NOMO-1 (cell line): ENCODE data around the gene TRIM38.
A peak's percentile ranks its signal among the peaks of the same experiment; 100 is the strongest.
"Not testable (repeated sequence)": the region's sequence is repeated elsewhere in the genome, so short reads cannot be mapped to it uniquely, and the experiment has no call there.

Source experiments
- DNase-seq, 2 experiments: peaks; one replicate each; lab custom pipeline; 2025; ENCODE audit not compliant: unreplicated experiment in 2 of 2; lab: John Stamatoyannopoulos, UW

The TRIM38 gene

DNA sequence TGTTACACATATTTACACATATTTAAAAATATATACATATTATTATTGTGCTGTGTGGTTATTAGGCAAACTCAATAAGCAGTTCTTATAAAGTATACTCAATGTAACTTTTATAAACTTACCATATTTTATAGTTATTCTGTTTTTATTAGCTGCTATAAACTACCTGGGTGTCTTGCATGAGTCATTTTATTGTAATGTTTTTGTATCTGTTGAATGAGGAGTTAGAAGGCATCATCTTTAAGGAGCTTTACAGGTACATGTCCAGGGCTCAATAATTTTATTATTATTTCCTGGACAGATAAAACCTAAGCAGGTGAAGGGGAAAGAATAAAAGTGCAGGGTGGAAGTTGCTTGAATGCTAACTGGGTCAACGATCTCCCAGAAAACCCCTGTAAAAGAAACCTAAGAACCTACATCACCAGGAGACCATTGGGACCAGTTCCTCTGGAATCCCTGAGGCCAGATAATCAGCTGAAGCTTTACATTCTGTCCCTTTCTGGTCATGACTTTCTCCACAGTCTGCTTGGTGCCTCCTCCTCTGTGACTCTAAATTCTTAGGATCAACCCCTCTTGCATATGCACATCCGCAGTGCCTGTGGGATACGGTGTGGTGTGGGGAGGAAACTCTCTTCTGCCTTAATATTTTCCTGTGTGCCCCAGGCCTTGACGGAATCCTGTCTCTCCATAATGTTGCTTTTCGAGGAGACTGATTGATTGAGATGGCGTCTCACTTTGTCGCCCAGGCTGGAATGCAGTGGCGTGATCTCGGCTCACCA, 38.0 kb downstream of the TRIM38 start:
- no peak for DNase-seq

DNA sequence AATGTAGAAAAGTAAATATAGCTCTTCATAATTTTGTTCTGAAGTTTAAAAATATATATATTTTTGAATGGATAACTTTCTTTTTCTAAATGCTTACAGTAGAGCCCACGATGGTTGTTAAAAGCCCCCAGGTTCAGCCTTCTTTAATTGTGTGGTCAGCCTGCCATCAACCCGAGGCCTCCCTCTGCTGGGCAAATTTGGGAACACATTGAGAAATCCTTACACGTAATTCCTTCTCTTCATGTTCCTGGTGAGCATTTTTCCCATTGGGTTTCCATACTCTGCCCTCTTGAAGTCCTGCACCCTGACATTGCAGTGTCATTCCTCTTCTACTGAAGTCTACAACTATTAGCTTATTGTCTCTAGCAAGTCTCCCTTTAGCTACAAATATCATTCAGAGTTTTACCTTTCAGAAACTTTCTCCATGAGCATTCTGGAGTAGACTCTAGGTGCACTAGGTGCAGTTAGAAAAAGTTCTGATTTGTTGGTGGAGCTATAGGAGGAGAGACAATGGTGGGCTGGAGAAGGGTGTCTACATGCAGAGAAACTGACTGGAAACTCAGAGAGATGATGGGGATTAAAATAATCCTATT, 40.6 kb downstream of the TRIM38 start:
- peak; percentile 7 to 14 for DNase-seq

DNA sequence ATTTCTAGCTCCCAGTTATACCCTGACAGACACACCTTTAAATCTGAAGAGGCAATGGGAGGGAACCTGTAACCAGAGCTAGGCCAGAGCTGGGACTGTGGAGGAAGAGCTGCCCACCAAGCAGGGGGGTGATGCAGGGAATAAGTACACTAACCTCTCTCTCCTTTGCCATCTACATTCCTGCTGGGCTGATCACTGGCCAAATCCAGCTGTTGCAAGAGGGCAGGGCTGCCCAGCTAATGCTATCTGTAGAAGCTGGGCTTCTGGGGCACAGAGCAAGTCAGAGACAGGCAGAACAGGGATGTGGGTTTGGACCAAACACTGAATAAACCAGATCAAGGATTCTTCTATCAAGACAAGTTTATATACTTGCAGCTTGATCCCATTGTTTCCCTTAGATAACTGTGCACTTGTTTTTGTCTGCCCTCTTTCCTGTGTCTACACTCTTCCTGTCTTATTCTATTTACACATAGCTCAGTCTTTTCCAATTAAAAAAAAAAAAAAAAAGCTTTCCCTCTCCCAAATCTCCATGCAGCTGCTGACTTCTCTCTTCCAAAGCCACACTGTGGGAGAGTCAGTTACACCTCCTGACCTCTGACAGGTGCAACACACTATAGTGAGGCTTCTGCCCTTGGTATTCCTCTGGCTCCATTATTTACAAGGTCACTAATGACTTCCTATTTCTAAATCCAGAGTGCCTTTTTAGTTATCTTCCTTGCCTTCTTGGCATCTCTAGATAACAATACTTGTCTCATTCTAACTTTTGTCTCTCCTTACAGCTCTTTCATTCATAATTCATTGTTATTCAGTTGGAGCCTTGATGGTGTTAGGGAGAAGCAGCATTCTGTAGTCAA, 43.7 kb downstream of the TRIM38 start:
- no peak for DNase-seq

DNA sequence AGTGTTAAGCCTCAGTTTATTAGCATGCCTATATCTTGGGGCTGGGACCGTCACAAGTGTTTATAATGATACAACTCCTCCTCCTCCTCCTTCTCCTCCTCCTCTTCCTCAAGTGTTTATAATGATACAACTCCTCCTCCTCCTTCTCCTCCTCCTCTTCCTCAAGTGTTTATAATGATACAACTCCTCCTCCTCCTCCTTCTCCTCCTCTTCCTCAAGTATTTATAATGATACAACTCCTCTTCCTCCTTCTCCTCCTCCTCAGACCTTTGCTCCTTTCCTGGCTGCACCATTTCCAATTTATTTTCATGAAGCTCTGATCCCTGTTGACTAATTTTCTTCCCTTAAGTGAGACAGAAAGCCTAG, 44.3 kb downstream of the TRIM38 start:
- DNase-seq: not testable (repeated sequence)

DNA sequence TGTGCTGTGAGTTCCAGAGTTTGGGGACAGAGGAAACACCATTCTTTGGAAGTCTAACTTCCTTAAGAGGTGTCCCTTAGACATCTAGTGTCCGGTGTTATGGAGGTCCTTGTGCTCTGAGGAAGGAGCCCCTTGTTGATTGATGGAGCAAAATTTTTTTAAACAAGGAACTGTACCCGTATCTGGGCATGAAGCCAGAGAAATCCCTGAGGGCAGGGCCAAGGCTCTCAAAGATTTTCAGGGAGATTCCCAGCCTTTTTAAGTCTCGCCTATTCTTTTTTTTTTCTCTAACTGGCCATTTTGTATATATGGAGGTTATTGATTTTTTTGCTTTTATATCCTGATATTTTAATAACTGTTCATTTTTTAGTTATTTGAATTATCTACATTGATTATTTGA, 45.9 kb downstream of the TRIM38 start:
- no peak for DNase-seq

DNA sequence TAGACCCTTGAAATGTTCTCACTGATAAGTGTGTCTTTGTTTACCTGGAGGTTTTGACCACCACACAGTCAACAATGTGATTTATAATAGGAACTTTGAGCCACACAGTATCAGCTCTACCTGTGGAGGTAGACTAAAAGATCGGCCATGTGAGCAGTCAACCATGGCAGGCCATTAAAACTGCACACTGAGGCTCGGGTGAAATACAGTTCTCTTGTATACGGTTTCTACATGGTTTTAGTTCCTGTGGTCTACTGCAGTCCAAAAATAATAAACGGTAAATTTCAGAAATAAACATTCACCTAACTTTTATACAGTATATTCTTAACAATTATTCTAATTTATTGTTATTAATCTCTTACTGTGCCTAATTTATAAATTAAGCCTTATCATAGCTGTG, 47.2 kb downstream of the TRIM38 start:
- DNase-seq: no peak

DNA sequence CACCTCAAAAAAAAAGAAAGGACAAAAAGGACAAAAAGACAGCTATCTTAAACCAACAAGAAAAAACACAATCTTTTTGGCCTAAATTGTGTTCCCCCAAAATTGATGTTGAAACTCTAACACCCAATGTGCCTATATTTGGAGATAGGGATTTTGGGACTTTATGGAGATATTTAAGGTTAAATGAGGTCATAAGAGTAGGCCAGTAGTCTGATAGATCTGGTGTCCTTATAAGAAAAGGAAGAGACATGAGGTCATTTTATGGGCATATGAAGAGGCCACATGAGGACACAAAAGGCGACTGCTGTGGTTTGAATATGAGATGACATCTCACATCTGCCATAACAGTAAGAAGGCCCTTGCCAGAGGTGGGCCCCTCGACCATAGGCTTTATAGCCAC, 49.5 kb downstream of the TRIM38 start:
- no peak for DNase-seq

DNA sequence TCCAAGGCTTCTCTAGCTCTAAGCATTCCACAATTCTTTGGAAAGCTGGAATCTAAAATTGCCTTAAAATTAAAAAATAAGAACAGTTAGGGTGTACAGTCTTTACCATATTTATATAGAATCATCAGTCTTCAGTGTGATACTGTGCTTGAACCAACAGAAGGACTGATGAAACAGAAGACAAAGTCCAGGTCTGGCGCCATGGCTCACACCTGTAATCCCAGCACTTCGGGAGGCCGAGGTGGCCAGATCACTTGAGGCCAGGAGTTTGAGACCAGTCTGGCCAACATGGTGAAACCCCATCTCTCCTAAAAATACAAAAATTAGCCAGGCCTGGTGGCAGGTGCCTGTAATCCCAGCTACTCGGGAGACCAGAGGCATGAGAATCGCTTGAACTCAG, 51.8 kb downstream of the TRIM38 start:
- DNase-seq: not testable (repeated sequence)

DNA sequence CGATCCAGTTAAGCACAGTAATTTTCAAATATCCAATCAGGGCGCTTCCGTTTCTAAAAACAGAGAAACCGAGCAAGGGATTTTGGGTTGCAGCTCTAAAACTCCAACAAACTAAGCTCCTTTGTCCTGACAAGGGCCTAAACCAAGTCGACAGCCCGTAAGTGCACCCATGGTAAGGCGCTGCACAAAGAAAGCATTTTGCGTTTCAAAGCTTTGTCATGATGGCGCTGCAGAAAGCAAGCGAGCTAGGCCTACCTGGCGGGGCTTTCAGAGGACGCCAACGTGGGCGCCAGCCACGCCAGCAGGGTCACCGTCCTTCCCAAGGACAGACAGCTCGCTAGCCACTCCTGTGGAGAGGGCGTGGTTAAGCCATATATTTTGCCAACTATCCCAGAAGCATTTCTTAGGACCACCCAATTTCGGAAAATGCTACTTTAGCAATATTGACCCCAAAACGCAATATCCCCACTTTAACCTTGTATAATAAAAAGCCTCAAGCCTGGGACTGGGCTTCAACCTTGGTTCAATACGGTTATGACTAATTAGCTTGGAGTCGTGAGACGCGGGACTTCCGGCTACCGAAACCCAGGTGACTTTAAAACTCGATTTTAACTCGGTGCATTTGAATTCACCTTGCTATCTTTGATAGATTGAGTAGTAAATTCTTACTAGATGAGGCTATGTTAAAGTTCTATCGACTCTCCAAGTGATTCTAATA, 53.8 kb downstream of the TRIM38 start:
- DNase-seq: no peak

DNA sequence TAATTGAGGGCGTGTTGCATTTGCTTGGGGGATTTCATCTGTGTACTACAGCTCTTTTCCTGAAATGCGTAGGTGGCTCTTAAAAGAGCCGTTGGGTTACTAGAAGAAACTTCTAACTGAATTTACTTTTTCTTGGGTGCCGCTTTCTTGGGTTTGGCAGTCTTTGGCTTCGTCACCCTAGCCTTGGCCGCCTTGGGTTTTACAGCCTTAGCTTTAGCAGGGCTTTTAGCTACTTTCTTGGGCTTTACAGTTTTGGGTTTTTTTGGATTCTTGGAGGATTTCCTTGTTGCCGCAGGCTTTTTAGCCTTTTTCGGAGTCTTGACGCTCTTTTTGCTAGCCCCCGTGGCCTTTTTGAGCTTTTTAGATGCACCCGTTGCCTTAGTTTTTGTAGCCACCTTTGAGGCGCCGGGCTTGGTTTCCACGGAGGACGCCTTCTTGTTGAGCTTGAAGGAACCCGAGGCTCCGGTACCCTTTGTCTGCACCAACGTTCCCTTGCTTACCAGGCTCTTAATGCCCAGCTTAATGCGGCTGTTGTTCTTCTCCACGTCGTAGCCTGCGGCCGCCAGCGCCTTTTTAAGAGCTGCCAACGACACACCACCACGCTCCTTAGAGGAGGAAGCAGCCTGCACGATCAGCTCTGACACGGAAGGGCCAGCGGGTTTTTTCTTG, 54.5 kb downstream of the TRIM38 start:
- no peak for DNase-seq

DNA sequence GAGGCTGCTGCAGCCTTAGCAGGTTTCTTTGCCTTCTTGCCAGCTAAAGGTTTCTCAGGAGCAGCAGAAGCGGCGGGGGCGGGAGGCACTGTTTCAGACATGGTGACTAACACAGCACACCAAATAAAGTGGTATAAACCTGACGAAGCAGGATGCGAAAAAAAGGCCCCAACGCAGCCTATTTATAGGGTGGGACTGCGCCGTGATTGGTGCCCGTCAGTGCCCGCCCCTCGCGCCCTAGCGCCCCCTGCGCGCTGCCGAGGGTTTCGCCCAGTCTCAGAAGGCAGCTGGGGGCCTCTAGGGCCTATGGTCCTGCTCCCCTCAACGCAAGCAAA, 55.0 kb downstream of the TRIM38 start:
- no peak for DNase-seq

DNA sequence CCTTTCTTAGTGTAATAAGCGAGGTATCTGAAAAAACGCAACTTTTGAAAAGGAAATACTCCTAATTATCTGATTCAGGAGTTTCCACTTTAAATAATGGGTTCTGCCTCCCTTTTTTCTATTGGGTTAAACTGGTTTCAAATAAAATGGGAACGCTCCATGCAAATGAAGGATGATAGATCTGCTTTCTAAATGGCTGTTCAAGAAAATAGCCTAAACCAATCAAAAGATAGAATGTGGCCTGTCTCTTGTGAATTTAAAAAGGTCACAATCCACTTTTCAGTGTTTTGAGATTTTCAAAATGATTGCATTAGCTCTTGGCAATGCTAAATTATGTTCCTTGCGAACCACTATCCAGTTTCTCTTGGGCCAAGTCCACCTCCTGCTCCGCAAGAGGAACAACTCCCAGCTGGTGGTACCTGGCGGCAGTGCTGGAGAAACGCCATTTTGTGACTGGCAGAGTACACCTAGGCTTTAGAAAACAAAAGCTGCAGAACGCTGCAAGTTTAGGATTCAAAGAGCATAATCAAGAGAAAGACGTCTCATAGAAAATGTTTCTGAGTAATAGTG, 56.7 kb downstream of the TRIM38 start:
- DNase-seq: no peak

DNA sequence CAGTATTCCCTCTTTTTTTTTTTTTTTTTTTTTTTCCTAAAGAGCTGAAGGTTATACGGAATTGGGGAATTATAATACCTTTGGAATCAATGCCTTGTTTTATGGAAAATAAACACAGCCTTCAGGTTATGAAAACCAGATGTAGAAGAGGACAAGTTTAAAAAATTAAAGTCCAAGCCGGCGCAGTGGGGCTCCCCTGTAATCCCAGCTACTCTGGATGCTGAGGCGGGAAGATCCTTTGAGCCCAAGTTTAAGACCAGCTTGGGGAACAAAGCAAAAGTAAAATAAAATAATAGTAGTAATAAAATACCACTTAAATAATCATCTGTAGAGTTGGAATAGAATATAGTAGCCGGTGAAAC, 57.3 kb downstream of the TRIM38 start:
- no peak for DNase-seq

DNA sequence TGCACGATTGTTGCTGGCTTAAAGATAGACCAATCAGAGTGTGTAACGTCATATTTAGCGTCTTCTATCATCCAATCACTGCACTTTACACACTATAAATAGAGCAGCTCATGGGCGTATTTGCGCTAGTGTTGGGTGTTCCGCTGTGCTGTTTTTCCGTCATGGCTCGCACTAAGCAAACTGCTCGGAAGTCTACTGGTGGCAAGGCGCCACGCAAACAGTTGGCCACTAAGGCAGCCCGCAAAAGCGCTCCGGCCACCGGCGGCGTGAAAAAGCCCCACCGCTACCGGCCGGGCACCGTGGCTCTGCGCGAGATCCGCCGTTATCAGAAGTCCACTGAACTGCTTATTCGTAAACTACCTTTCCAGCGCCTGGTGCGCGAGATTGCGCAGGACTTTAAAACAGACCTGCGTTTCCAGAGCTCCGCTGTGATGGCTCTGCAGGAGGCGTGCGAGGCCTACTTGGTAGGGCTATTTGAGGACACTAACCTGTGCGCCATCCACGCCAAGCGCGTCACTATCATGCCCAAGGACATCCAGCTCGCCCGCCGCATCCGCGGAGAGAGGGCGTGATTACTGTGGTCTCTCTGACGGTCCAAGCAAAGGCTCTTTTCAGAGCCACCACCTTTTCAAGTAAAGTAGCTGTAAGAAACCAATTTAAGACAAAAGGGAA, 57.9 kb downstream of the TRIM38 start:
- DNase-seq: peak; percentile 75 to 82

DNA sequence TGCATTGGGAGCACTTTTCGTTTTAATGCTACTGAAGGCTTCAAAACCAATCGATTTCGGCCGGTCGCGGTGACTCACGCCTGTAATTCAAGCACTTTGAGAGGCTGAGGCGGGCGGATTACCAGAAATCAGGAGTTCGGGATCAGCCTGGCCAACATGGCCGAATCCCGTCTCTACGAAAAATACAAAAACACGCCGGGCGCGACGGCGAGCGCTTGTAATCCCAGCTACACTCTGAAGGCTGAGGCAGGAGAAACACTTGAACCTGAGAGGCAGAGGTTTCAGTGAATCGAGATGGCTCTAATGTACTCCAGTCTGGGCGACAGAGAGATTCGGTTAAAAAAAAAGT, 58.4 kb downstream of the TRIM38 start:
- peak in 1 of 2 experiments; percentile 67 for DNase-seq

DNA sequence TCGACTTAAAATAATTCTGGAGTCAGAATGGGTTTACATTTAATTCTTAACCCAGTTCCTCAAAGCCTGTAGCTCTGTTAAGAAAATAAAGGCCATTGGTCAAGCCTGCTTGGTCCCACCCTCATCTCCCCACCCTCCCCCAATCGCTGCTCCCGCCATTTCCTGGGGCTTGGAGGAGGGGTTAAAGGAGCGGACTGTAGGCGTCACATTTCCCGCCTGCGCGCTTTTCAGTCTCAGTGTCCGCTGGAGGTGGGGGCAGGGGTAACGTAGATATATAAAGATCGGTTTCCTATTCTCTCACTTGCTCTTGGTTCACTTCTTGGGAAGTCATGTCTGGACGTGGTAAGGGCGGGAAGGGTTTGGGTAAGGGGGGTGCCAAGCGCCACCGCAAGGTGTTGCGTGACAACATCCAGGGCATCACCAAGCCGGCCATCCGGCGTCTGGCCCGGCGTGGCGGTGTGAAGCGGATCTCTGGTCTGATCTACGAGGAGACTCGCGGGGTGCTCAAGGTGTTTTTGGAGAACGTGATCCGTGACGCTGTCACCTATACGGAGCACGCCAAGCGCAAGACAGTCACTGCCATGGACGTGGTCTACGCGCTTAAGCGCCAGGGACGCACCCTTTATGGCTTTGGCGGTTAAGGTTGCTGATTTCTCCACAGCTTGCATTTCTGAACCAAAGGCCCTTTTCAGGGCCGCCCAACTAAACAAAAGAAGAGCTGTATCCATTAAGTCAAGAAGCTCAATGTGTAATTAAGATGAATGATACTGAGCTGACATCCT, 58.9 kb downstream of the TRIM38 start:
- DNase-seq: peak; percentile 92 to 95

DNA sequence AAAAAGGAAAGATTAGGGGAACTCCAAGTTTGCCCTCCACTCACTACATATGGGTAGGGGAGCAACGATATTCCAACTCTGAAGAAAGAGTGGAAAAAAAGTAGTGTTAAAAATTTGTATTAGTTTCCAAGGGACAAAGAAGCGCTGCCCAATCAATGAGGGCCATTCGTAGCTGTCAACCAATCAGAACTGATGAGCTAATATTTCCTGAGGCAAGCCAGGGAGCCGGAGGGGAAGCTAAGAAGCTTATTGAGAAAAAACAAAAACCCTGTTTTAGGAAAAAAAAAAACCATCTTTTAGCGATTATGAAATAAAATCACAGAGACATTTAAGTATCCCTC, 59.5 kb downstream of the TRIM38 start:
- DNase-seq: peak; percentile 77 to 84

DNA sequence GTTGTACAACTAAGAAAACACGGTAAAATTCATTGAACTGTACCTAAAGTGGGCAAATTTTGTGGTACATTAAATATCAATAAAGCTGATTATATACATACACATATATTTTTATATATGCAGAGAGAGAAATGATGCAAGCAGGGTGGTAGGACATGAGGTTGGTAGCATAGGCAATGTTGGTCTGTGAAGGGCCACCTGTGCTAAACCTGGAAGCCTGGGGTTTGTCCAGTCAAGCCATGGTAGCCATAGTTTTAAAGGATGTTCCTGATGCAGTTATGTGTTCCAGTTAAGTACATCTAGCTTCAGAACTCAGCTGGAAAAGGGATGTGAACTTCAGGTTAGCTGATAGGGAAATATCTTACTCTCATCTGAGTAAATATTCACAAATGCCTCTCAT, 60.1 kb downstream of the TRIM38 start:
- no peak for DNase-seq

DNA sequence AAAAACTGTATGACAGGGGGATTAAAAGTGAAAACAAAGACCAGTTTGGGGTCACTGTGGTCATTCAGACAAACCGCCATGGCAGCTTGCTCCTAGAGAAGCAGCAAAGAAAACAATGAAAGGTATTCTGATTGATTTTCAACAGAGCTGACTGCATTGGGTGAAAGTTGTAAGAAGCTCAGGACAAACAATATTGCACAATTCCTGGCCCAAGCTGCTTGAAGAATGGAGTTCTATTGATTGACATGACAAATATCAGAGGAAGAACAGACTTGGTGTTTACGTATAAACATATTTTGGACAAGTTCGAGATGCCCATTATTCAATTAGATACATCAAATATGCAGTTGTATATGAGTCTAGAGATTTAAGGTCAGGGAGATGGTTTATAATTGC, 62.0 kb downstream of the TRIM38 start:
- no peak for DNase-seq
